Thyroid gland (tissue), 4 donors: ENCODE data around the gene ADGRD1. TPM values are rescaled to one million over a fixed set of nuclear protein-coding genes. Genes with fewer than 3 reads are reported as not detected.

Experiments
- DNase-seq, 2 donors: peaks; one replicate each; pipeline ENCODE4 v3.0.0-alpha.2; 2019
- H3K27ac ChIP-seq, 3 donors: fragments of 200-600 bp; sonication (generic); 1 replicate in 2 of 3; 2 replicates in 1 of 3; pipeline ENCODE4 v1.5.1; 2016 to 2019; ENCODE audit warnings: mild to moderate bottlenecking in 1 of 3, moderate library complexity in 1 of 3
- H3K27me3 ChIP-seq: fragments of 200-600 bp; sonication (generic); one replicate; pipeline ENCODE4 v1.5.1; 2019
- H3K36me3 ChIP-seq, 2 donors: fragments of 200-600 bp; sonication (generic); one replicate each; pipeline ENCODE4 v1.5.1; 2016 to 2019
- H3K4me1 ChIP-seq, 2 donors: fragments of 200-600 bp; sonication (generic); one replicate each; pipeline ENCODE4 v1.5.1; 2017 to 2019
- H3K4me3 ChIP-seq, 3 donors: fragments of 200-600 bp; sonication (generic); replicated peaks in 1 of 3; 1 replicate in 2 of 3; 2 replicates in 1 of 3; pipeline ENCODE4 v1.5.1; 2016; ENCODE audit warnings: mild to moderate bottlenecking in 1 of 3
- H3K9me3 ChIP-seq: fragments of 200-600 bp; sonication (generic); one replicate; pipeline ENCODE4 v1.5.1; 2017
- CTCF ChIP-seq, 6 experiments: fragments of 200-600 bp in 3 of 6; fragments of 450-650 bp in 3 of 6; sonication (generic) in 3 of 6; IDR thresholded peaks; one replicate each; pipeline ENCODE4 v1.5.1; 2016 to 2019; ENCODE audit warnings: antibody characterized with exemption in 6 of 6, mild to moderate bottlenecking in 2 of 6, inconsistent platforms in 1 of 6, moderate library complexity in 1 of 6
- POLR2A ChIP-seq, 2 donors: fragments of 450-650 bp; IDR thresholded peaks; one replicate each; pipeline ENCODE4 v1.6.1; 2017; ENCODE audit warnings: antibody characterized with exemption in 2 of 2, mild to moderate bottlenecking in 2 of 2, moderate library complexity in 1 of 2
- WGBS, 2 donors: methylation state at CpG; one replicate each; pipeline ENCODE4 v1.1.5; 2017; 5-methylcytosine and 5-hydroxymethylcytosine counted together
- intact Hi-C: fragments of 100-400 bp; cut with DNase I; formaldehyde crosslinking; loops from one replicate; pipeline ENCODE4 v1.15.1; 2023
- total RNA-seq, 4 donors: library from RNA; depleted of rRNA; stranded (reverse); fragments of >200 nt; gene quantifications; one replicate each; pipeline ENCODE4 v1.2.3, GENCODE V29; 2016

Gene ADGRD1
- total RNA-seq, 4 donors from 2014 or later, result 14.1 to 44.3 (median 24.7) TPM

- intact Hi-C loops, result no loop called here
- no peak for DNase-seq
- 93 to 96% methylated on average over 13 of the region's 13 CpGs for WGBS, 2 donors
- TF ChIP-seq POLR2A (IDR thresholded peaks at IDR 0.05) (no peak), CTCF (IDR thresholded peaks at IDR 0.05) (no peak)
- no peaks in the 10 kb centered on the region for H3K27me3 ChIP-seq
- peaks cover 5 to 10% of the 10 kb centered on the region in 2 donors for H3K4me1 ChIP-seq
- H3K9me3 ChIP-seq, result no peaks in the 10 kb centered on the region
- no peak overlapping the region for H3K4me3 ChIP-seq
- no peak overlapping the region for H3K27ac ChIP-seq
- H3K36me3 ChIP-seq, result no peaks in the 10 kb centered on the region
Observed at GRCh38 chr12:131135311-131135785, 181.6 kb downstream of the ADGRD1 start.

GRCh38 chr12:131135786-131136538, 182.3 kb downstream of the ADGRD1 start:
- Histone ChIP-seq H3K27ac (no peak overlapping the region), H3K27me3 (no peaks in the 10 kb centered on the region), H3K9me3 (no peaks in the 10 kb centered on the region), H3K36me3 (no peaks in the 10 kb centered on the region), H3K4me1 (peaks cover 5 to 10% of the 10 kb centered on the region in 2 donors), H3K4me3 (no peak overlapping the region)
- no peak for DNase-seq
- 92 to 96% methylated on average over 10 to 11 of the region's 19 CpGs for WGBS, 2 donors
- no peak for TF ChIP-seq POLR2A (IDR thresholded peaks at IDR 0.05)
- TF ChIP-seq CTCF (IDR thresholded peaks at IDR 0.05), result no peak
- intact Hi-C loops, result no loop called here

GRCh38 chr12:131136539-131136872, 182.8 kb downstream of the ADGRD1 start:
- 92 to 93% methylated on average over 13 of the region's 13 CpGs for WGBS, 2 donors
- Histone ChIP-seq H3K9me3 (no peaks in the 10 kb centered on the region), H3K36me3 (no peaks in the 10 kb centered on the region), H3K27ac (no peak overlapping the region), H3K4me3 (no peak overlapping the region), H3K27me3 (no peaks in the 10 kb centered on the region), H3K4me1 (peaks cover 5 to 10% of the 10 kb centered on the region in 2 donors)
- DNase-seq, result no peak
- intact Hi-C loops, result no loop called here
- TF ChIP-seq CTCF (IDR thresholded peaks at IDR 0.05) (no peak), POLR2A (IDR thresholded peaks at IDR 0.05) (no peak)

- Histone ChIP-seq H3K4me1 (peaks cover under 1 to 4% of the 10 kb centered on the region in 2 donors), H3K9me3 (no peaks in the 10 kb centered on the region), H3K27me3 (no peaks in the 10 kb centered on the region), H3K36me3 (no peaks in the 10 kb centered on the region), H3K4me3 (no peak overlapping the region), H3K27ac (no peak overlapping the region)
- TF ChIP-seq CTCF (IDR thresholded peaks at IDR 0.05) (no peak), POLR2A (IDR thresholded peaks at IDR 0.05) (no peak)
- no peak for DNase-seq
- intact Hi-C loops, result no loop called here
- 78 to 89% methylated on average over 13 to 19 of the region's 25 CpGs for WGBS, 2 donors
Observed at GRCh38 chr12:131137009-131137835, 183.5 kb downstream of the ADGRD1 start.
